Lower leg skin (tissue), 4 donors: ENCODE results near the gene NOLC1. TPM values are rescaled to one million over a fixed set of nuclear protein-coding genes. Genes with fewer than 3 reads are reported as not detected.

Experiments used
- DNase-seq, 2 donors: peaks; one replicate each; pipeline ENCODE4 v3.0.0-alpha.2; 2019; ENCODE audit warnings: low spot score in 2 of 2
- H3K4me3 ChIP-seq: fragments of 200-600 bp; sonication (generic); 2 replicates; pipeline ENCODE4 v1.5.1; 2017; ENCODE audit warnings: mild to moderate bottlenecking, low read depth; ENCODE audit not compliant: poor library complexity, severe bottlenecking
- POLR2A ChIP-seq, 2 donors: fragments of 450-650 bp; IDR thresholded peaks; one replicate each; pipeline ENCODE4 v1.6.1; 2016 to 2017; ENCODE audit warnings: antibody characterized with exemption in 2 of 2, mild to moderate bottlenecking in 1 of 2, moderate library complexity in 1 of 2
- WGBS, 2 donors: methylation state at CpG; one replicate each; pipeline ENCODE4 v1.1.5; 2018; 5-methylcytosine and 5-hydroxymethylcytosine counted together
- intact Hi-C: fragments of 100-400 bp; cut with DNase I; formaldehyde crosslinking; loops from one replicate; pipeline ENCODE4 v1.15.0; 2023; ENCODE audit warnings: low total_unique reads
- total RNA-seq, 4 donors: library from RNA; depleted of rRNA; stranded (reverse); fragments of >200 nt; gene quantifications; one replicate each; pipeline ENCODE4 v1.1.0, GENCODE V29; 2016
- TF ChIP-seq, protein P1 (sequence below), 3 donors: fragments of 450-650 bp; IDR thresholded peaks; one replicate each; pipeline ENCODE4 v1.5.1; 2016; ENCODE audit warnings: antibody characterized with exemption in 3 of 3, mild to moderate bottlenecking in 3 of 3, moderate library complexity in 2 of 3

The NOLC1 gene
- total RNA-seq, 4 donors from 2014 or later, result 25.7 to 41.9 (median 39.1) TPM

GRCh38 chr10:102132193-102132562 is 20.0 kb upstream of the NOLC1 start:
- TF ChIP-seq, protein P1, sequence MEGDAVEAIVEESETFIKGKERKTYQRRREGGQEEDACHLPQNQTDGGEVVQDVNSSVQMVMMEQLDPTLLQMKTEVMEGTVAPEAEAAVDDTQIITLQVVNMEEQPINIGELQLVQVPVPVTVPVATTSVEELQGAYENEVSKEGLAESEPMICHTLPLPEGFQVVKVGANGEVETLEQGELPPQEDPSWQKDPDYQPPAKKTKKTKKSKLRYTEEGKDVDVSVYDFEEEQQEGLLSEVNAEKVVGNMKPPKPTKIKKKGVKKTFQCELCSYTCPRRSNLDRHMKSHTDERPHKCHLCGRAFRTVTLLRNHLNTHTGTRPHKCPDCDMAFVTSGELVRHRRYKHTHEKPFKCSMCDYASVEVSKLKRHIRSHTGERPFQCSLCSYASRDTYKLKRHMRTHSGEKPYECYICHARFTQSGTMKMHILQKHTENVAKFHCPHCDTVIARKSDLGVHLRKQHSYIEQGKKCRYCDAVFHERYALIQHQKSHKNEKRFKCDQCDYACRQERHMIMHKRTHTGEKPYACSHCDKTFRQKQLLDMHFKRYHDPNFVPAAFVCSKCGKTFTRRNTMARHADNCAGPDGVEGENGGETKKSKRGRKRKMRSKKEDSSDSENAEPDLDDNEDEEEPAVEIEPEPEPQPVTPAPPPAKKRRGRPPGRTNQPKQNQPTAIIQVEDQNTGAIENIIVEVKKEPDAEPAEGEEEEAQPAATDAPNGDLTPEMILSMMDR (IDR thresholded peaks at IDR 0.05), result no peak
- TF ChIP-seq POLR2A (IDR thresholded peaks at IDR 0.05), result no peak

GRCh38 chr10:102132563-102133372 is 19.4 kb upstream of the NOLC1 start, which contains the start of gene PPRC1:
PPRC1 (plus strand) TSS chr10:102133040; CDS start chr10:102133069, 29 bp downstream.
- 0% methylated on average over 49 to 60 of the region's 64 CpGs for WGBS, 2 donors
- H3K4me3 ChIP-seq, result peak within 1 kb of the TSS; percentile 80
- intact Hi-C loops, result no loop called here
- TF ChIP-seq, protein P1 (IDR thresholded peaks at IDR 0.05), result peak in 1 of 3 donors; percentile 86
- TF ChIP-seq POLR2A (IDR thresholded peaks at IDR 0.05), result peak in 1 of 2 donors; percentile 27
- DNase-seq, result peak; percentile 99

More at GRCh38 chr10:102132193-102132562, 20.0 kb upstream of the NOLC1 start:
- intact Hi-C loops, result no loop called here
- 15 to 16% methylated on average over 8 of the region's 8 CpGs for WGBS, 2 donors
- no peak overlapping the region for H3K4me3 ChIP-seq
- DNase-seq, result no peak

DNA sequence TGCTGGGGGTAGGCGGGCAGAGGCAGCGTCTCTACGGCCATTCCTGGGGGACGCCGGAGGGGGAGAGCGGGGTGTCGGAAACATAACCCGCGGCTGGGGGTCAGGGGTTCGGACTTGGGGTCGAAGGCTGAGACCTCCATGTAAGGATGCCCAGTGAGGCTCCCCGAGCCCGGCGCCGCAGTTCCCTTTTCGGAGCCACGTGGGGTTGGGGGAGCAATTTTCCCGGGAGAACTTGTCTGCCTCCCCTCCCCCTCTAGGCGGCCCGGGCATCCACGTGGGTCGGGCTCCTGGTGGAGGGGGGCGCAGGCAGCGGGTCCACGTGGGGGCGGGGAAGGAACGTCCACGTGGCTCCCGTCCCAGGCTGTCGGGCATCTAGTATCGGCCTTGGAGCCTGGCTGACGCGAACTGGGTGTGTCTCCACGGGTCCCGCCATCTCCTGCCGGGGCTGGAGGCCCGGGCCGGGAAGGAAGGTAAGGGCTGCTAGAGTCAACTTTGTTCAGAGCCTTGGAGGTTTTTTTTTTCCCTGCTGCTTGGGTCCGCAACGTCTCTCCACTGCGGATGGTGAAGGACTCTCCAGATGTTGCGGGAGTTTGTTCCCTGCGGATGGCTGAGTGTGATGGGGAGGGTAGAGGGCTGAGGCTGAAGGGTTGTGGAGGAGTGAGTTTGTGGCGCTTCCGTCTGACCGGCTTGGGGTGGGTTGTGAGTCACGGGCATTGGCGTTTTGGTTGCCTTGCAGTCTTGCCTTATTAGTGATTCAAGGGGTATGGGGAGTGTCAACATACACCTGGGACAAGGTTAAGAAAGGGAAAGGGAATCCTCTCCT is 18.6 kb upstream of the NOLC1 start:
- DNase-seq, result peak; percentile 49 to 93
- no peak for TF ChIP-seq POLR2A (IDR thresholded peaks at IDR 0.05)
- TF ChIP-seq, protein P1 (IDR thresholded peaks at IDR 0.05), result no peak
- H3K4me3 ChIP-seq, result peak overlapping the region; percentile 80
- 1 to 2% methylated on average over 27 to 40 of the region's 48 CpGs for WGBS, 2 donors
- intact Hi-C loops, result no loop called here

GRCh38 chr10:102134416-102134815 is 17.8 kb upstream of the NOLC1 start:
- no peak for TF ChIP-seq POLR2A (IDR thresholded peaks at IDR 0.05)
- TF ChIP-seq, protein P1 (IDR thresholded peaks at IDR 0.05), result no peak
- no peak overlapping the region for H3K4me3 ChIP-seq
- intact Hi-C loops, result no loop called here
- no peak for DNase-seq
- WGBS, 2 donors, result 41 to 54% methylated on average over 2 of the region's 2 CpGs

- intact Hi-C loops, result no loop called here
- no peak for DNase-seq
- WGBS, 2 donors, result 61 to 67% methylated on average over 7 of the region's 7 CpGs
- no peak overlapping the region for H3K4me3 ChIP-seq
- TF ChIP-seq, protein P1 (IDR thresholded peaks at IDR 0.05), result no peak
- TF ChIP-seq POLR2A (IDR thresholded peaks at IDR 0.05), result no peak
These were observed 16.1 kb upstream of the NOLC1 start for GRCh38 chr10:102135956-102136526.
